ENCODE measurements around the gene ZFHX3.
"Not testable (repeated sequence)": the region's sequence is repeated elsewhere in the genome, so short reads cannot be mapped to it uniquely, and the experiment has no call there.

Gene ZFHX3

DNA sequence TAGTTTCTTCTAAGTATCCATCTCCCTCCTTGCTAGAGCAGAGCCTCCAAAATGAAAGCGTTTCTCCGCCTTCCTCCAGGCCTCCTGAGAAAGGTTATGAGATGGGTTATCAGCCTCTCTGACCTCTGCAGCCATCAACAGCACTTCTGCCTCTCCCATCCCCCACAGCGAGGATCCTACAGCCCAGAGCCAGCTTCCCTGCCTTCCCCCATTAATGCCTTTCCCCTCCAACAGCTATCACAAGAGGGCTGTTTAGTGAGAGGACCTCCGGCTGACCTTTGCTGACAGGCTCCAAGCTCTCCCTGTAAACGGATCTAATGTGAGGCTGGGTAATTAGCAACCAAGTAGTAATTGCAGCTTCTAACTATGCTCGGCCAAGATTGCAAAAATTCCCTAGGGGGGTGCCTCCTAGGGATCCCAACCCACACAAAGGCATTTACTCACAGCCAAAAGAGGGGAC is 55.8 kb downstream of the ZFHX3 start:
- no peak for FAIRE-seq

DNA sequence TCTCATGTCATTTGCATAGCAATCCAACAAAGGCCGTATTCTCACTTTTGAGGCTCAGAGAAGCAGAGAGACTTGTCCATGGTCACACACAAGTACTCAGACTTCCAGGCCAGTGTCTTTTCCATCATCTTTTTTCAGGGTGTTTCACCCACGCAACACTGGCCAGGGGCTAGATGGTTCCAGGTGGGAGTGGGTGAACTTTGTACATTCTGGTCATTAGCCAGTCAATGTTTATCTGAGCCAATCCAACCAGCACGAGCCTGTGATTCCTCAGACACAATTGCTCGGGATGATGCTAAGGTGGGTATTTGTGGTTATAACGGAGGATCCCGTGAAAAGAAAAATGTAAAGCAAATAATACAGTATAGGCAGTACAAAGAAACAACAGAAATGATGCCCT is 56.3 kb downstream of the ZFHX3 start:
- FAIRE-seq: no peak

- FAIRE-seq: no peak
Measured at GRCh38 chr16:72991211-72991610, 56.7 kb downstream of the ZFHX3 start.

DNA sequence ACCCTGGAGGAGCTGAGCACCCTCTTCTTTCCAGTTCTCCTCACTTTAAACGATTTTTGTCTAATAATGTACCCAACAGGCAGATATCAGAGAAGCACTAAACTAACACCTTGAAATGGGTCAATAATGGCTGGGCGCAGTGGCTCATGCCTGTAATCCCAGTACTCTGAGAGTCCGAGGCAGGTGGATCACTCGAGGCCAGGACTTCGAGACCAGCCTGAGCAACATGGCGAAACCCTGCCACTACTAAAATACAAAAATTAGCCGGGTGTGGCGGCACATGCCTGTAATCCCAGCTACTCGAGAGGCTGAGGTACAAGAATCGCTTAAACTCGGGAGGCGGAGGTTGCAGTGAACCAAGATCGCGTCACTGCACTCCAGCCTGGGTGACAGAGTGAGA is 57.4 kb downstream of the ZFHX3 start:
- no peak for FAIRE-seq

DNA sequence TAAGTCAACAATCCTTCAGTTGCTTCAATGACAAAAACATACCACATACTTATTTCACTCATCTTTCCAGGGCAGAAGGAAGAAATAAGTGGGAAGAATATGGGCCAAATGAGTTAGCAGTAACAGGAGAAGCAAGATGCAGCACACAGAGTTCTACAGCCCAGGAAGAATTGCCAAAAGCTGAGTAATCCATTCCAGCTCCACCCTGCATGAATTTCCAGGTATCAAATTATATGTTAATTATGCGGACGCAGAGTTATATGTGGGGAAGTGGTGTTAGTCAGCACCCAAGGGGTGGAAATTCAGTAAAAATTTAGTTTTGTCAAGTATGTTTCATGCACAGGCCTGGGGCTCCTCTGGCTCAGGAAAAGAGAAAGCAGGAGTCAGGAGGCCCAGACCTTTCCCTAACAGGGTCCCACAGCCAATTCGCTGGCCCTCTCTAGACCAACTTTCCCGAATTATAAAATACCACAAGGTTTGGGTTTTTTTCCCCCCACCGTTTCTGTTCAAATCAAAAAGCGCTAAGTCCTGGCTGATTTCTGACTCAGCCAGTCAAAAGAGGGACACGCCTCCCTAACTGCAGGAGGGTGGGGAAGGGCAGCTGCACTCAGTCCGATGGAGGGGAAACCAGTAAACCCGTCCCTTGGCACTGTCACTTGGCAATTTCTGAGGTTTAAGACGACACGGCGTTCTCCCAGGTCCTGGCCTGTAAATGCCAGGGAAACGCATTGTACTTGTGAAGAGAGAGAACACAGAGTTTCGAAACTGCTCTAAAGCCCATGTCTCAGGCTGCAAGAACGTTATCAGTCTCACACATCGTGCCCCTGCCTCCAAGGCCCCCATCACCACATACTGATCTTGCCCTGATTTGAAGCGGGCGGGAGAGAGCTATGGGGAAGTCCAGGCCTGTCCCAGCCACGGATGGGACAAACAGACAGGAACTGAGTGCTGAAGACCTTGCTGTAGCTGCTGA is 58.1 kb downstream of the ZFHX3 start:
- FAIRE-seq: no peak

DNA sequence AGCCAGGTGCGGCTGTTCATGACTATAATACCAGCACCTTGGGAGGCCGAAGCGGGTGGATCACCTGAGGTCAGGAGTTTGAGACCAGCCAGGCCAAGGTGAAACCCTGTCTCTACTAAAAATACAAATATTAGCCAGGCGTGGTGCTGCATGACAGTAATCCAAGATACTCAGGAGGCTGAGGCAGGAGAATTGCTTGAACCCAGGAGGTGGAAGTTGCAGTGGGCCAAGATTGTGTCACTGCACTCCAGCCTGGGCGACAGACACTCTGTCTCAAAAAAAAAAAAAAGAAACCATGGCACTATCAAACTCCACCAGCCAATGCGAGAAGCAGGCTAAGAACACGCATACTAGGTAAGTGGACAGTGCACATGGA is 58.7 kb downstream of the ZFHX3 start:
- not testable (repeated sequence) for FAIRE-seq

- FAIRE-seq: no peak
Measured at GRCh38 chr16:72988569-72988968, 59.4 kb downstream of the ZFHX3 start.

- FAIRE-seq: no peak
Measured at GRCh38 chr16:72987480-72987901, 60.4 kb downstream of the ZFHX3 start.

- FAIRE-seq: no peak
Measured at GRCh38 chr16:72985995-72986394, 61.9 kb downstream of the ZFHX3 start.

GRCh38 chr16:72985148-72985941 is 62.6 kb downstream of the ZFHX3 start:
- no peak for FAIRE-seq

GRCh38 chr16:72983728-72984350 is 64.1 kb downstream of the ZFHX3 start:
- no peak for FAIRE-seq

- no peak for FAIRE-seq
Measured at GRCh38 chr16:72983241-72983640, 64.7 kb downstream of the ZFHX3 start.

DNA sequence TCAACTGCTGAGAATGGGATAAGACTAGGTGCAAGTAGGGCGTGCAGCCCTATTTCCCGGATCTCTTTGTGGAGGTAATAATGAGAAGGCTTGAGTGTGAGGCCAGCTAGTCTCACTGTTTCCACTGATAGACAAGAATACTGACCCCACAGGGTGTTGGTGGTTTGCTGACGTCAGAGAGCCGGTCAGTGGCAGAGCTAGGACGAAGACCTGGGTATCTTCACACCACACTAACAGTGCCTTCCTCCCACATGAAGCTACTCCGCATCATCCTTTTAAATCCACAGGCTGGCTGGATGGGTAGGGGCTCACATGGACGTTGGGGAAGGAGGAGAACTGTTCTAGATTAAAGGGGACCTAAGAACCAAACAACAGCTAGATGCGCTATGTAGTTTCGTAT is 68.0 kb downstream of the ZFHX3 start:
- no peak for FAIRE-seq

GRCh38 chr16:72978212-72978611 is 69.7 kb downstream of the ZFHX3 start:
- FAIRE-seq: no peak

GRCh38 chr16:72977127-72977526 is 70.8 kb downstream of the ZFHX3 start:
- FAIRE-seq: no peak

- FAIRE-seq: no peak
Measured at GRCh38 chr16:72976438-72977064, 71.4 kb downstream of the ZFHX3 start.

GRCh38 chr16:72975809-72976437 is 72.0 kb downstream of the ZFHX3 start:
- no peak for FAIRE-seq

DNA sequence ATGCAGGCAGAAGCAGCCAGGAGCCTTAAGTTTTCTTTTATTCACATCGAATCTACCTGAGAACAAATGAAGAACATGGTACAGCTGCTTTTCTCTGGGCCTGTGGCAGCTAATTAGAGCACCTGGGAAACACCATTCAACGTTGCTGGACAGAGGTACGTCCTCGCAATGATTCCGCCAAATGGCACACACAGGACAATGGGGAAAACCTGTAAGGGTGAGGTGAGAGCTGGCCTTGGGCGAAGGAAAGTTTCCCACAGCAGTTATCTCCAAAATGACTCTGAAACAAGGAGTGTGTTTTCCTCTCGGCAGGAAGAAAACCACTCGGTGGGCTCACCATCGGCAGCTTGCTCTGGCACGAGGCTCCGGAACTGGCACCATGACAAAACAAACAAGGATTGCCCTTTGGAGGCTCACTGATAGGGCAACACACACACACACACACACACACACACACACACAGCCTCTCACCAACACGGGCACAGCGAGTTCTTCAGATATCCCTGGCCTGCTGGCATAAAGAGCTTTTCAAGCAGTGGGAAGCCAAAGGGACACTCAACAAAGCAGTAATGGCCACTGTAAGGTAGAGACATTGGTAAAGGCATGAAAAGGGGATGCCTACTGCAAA is 73.7 kb downstream of the ZFHX3 start:
- no peak for FAIRE-seq

DNA sequence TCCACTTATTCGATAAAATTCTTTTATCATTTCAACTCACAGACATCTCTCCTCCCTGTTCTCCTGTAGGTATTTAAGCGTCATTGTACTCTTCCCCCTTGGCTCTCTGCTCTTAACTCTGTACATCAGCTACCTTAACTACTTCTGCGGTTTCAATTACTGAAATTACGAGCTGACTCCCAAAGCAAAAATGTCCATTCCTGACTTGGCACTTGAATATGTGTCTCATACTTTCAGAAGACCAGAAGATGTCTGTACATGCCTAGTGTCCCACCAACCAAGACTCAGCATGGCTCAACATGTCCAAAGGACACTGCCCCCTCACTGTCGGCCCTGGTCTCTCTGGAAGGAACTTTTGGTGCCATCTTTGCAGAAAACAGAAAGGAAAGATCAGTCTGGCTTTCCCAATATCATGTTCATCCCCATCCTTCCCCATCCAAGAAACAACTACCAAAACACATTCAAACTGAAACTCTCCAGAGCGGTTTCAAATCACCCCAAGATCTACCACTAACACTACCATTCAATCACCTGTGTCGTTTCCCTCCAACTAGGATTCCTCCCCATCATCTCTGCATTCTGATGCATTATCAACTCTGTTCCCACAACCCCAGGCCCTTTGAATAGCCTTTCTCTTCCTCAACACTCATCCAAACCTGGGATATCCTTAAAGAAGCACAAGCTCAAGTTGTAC is 74.9 kb downstream of the ZFHX3 start:
- no peak for FAIRE-seq

DNA sequence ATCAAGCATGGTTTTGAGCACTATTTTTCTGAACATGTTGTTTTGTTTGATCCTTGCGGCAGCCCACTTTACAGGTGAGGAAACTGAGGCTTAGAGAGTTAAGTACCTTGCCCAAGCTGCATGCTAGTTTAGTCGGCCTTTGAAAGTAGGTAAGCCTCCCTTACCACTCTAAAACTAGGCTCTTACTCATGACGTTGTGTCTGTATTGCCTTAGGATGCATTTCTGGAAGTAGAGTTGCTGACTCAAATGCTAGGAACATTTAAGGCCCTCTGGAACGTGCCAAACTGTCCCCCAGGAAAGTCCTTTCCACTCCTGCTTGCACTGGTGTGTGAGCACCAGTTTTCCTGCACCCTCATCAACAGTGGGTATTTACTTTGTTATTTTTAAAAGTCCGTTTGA is 76.6 kb downstream of the ZFHX3 start:
- no peak for FAIRE-seq

GRCh38 chr16:72970656-72971055 is 77.3 kb downstream of the ZFHX3 start:
- no peak for FAIRE-seq

Measured in endometrium (tissue), 2 donors.